SU-DHL-6 (cell line): ENCODE data around the gene GAS7.

Experiments
- H2AFZ ChIP-seq: fragments of 200-600 bp; sonication (generic); 2 replicates; pipeline ENCODE4 v1.6.1; 2014; ENCODE audit warnings: low read depth, mild to moderate bottlenecking, moderate library complexity, mixed read lengths, antibody characterized with exemption, low read length; ENCODE audit not compliant: severe bottlenecking
- H3F3A ChIP-seq: fragments of 200-600 bp; shearing (Covaris generic); 2 replicates; pipeline ENCODE4 v1.6.0; 2016; ENCODE audit warnings: antibody characterized with exemption, mild to moderate bottlenecking; ENCODE audit not compliant: insufficient read depth
- H3K27ac ChIP-seq: fragments of 200-600 bp; sonication (generic); 2 replicates; pipeline ENCODE4 v1.5.1; 2016; ENCODE audit warnings: low read depth, mild to moderate bottlenecking, low read length, moderate library complexity, mixed read lengths
- H3K27me3 ChIP-seq: fragments of 200-600 bp; sonication (generic), shearing (Covaris generic); 2 replicates; pipeline ENCODE4 v1.6.0; 2014; ENCODE audit warnings: mild to moderate bottlenecking, low read length
- H3K36me3 ChIP-seq: fragments of 200-600 bp; sonication (generic); 2 replicates; pipeline ENCODE4 v1.6.1; 2014; ENCODE audit warnings: mild to moderate bottlenecking, low read length, mixed read lengths
- H3K4me2 ChIP-seq: fragments of 300-600, 200-600 bp; shearing (Covaris generic), sonication (generic); 2 replicates; pipeline ENCODE4 v1.6.0; 2014; ENCODE audit warnings: low read length, low read depth, mild to moderate bottlenecking; ENCODE audit not compliant: poor library complexity, severe bottlenecking
- H3K4me3 ChIP-seq: fragments of 200-600 bp; sonication (generic); 2 replicates; pipeline ENCODE4 v1.5.1; 2014; ENCODE audit warnings: antibody characterized with exemption, low read length, mild to moderate bottlenecking, mixed read lengths; ENCODE audit not compliant: insufficient read depth, poor library complexity, severe bottlenecking
- H3K79me2 ChIP-seq: fragments of 200-600 bp; sonication (generic); 2 replicates; pipeline ENCODE4 v1.6.1; 2014; ENCODE audit warnings: mild to moderate bottlenecking, low read length, moderate library complexity; ENCODE audit not compliant: insufficient read depth
- H3K9ac ChIP-seq: fragments of 200-600 bp; sonication (generic); 2 replicates; pipeline ENCODE4 v1.7.0; 2014; ENCODE audit warnings: mild to moderate bottlenecking, low read length
- H3K9me2 ChIP-seq: fragments of 200-600 bp; sonication (generic); replicated peaks from 2 replicates; pipeline ENCODE4 v1.6.1; 2014; ENCODE audit warnings: low read length; ENCODE audit not compliant: insufficient read depth
- H3K9me3 ChIP-seq: fragments of 200-600 bp; sonication (generic); 2 replicates; pipeline ENCODE4 v1.6.1; 2014; ENCODE audit warnings: low read length, mixed read lengths; ENCODE audit not compliant: insufficient read depth
- H4K20me1 ChIP-seq: fragments of 200-600 bp; sonication (generic); 2 replicates; pipeline ENCODE4 v1.6.1; 2014; ENCODE audit warnings: low read depth, mild to moderate bottlenecking, antibody characterized with exemption, low read length, moderate library complexity, mixed read lengths
- EZH2phosphoT487 ChIP-seq: fragments of 200-600 bp; sonication (generic), shearing (Covaris generic); conservative IDR thresholded peaks from 2 replicates; pipeline ENCODE4 v1.6.1; 2018; ENCODE audit warnings: mild to moderate bottlenecking, antibody characterized with exemption, low read length, moderate library complexity, mixed read lengths
- TF ChIP-seq, protein P1 (sequence below): fragments of 200-600 bp; sonication (generic); IDR thresholded peaks from one replicate; pipeline ENCODE4 v1.5.1; 2017; ENCODE audit warnings: antibody characterized with exemption, mild to moderate bottlenecking, low read length, moderate library complexity; ENCODE audit not compliant: insufficient read depth, poor library complexity, severe bottlenecking

Gene GAS7

DNA sequence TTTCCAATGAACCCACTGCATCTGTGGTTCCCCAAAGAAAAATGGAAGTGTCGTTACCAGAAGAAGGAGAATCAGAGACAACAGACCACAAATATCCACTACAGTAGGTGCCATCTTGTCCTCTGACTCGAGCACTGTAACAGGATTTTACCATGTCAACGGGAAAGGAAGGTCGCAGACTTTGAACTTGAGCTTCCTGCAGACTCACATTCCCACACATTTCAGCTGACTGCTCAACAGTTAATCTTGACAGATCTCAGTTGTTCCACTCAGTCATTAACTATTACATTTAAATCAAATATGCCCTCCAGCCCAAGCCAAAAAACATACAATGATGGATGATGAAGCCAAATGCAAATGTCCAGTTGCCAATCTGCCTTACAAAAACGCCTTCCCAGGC is 37.0 kb downstream of the GAS7 start:
- no peaks in the 10 kb centered on the region for H3F3A ChIP-seq
- no peak overlapping the region for H3K4me3 ChIP-seq
- H3K4me2 ChIP-seq: no peak overlapping the region
- H3K9ac ChIP-seq: no peak overlapping the region
- H2AFZ ChIP-seq: no peak overlapping the region
- H3K79me2 ChIP-seq: no peaks in the 10 kb centered on the region
- H3K27ac ChIP-seq: no peak overlapping the region
- H3K9me2 ChIP-seq: no peaks in the 10 kb centered on the region
- TF ChIP-seq EZH2phosphoT487: no peak
- TF ChIP-seq, protein P1, sequence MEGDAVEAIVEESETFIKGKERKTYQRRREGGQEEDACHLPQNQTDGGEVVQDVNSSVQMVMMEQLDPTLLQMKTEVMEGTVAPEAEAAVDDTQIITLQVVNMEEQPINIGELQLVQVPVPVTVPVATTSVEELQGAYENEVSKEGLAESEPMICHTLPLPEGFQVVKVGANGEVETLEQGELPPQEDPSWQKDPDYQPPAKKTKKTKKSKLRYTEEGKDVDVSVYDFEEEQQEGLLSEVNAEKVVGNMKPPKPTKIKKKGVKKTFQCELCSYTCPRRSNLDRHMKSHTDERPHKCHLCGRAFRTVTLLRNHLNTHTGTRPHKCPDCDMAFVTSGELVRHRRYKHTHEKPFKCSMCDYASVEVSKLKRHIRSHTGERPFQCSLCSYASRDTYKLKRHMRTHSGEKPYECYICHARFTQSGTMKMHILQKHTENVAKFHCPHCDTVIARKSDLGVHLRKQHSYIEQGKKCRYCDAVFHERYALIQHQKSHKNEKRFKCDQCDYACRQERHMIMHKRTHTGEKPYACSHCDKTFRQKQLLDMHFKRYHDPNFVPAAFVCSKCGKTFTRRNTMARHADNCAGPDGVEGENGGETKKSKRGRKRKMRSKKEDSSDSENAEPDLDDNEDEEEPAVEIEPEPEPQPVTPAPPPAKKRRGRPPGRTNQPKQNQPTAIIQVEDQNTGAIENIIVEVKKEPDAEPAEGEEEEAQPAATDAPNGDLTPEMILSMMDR: no peak
- no peaks in the 10 kb centered on the region for H3K9me3 ChIP-seq
- H4K20me1 ChIP-seq: no peaks in the 10 kb centered on the region
- no peaks in the 10 kb centered on the region for H3K36me3 ChIP-seq
- H3K27me3 ChIP-seq: no peaks in the 10 kb centered on the region

GRCh38 chr17:10156948-10157607 is 41.3 kb downstream of the GAS7 start:
- Histone ChIP-seq H2AFZ (no peak overlapping the region), H3K36me3 (no peaks in the 10 kb centered on the region), H3K4me2 (no peak overlapping the region), H4K20me1 (no peaks in the 10 kb centered on the region), H3K27me3 (no peaks in the 10 kb centered on the region), H3K79me2 (no peaks in the 10 kb centered on the region), H3K9me3 (no peaks in the 10 kb centered on the region), H3F3A (no peaks in the 10 kb centered on the region), H3K4me3 (no peak overlapping the region), H3K9me2 (no peaks in the 10 kb centered on the region), H3K27ac (no peak overlapping the region), H3K9ac (no peak overlapping the region)
- TF ChIP-seq, protein P1: no peak
- no peak for TF ChIP-seq EZH2phosphoT487

DNA sequence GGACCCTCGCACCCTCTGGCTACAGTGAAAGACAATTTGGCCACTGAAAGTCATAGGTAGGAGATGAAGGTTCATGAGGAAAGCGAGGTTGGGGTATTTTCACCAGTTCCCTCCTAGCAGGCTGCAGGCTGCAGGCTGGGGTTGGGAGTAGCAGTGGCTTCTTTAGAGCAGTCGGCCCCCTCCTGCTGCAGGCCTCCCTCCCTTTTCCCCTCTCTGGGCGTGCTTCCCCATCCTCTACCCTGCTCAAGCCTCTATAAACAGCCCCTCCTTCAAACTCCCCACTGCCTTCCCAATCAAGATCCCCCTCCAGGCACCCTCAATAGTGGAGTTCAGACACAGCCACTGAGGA is 41.8 kb downstream of the GAS7 start:
- H3K27me3 ChIP-seq: no peaks in the 10 kb centered on the region
- no peak overlapping the region for H3K4me3 ChIP-seq
- H3K79me2 ChIP-seq: no peaks in the 10 kb centered on the region
- H3K27ac ChIP-seq: no peak overlapping the region
- H3F3A ChIP-seq: no peaks in the 10 kb centered on the region
- no peaks in the 10 kb centered on the region for H3K36me3 ChIP-seq
- TF ChIP-seq, protein P1: no peak
- no peak for TF ChIP-seq EZH2phosphoT487
- H3K9ac ChIP-seq: no peak overlapping the region
- no peak overlapping the region for H3K4me2 ChIP-seq
- no peak overlapping the region for H2AFZ ChIP-seq
- no peaks in the 10 kb centered on the region for H3K9me2 ChIP-seq
- H3K9me3 ChIP-seq: no peaks in the 10 kb centered on the region
- no peaks in the 10 kb centered on the region for H4K20me1 ChIP-seq
